Right hindlimb (tissue), 1 donor: ENCODE data around the gene MYO5B.

Experiments
- DNase-seq: peaks from one replicate; pipeline ENCODE4 v3.0.0-alpha.2; 2018

The MYO5B gene

GRCh38 chr18:49960376-49960775 lies 234.6 kb downstream of the MYO5B start:
- DNase-seq, result no peak

- DNase-seq, result no peak
Observed at GRCh38 chr18:49959176-49959575, 235.8 kb downstream of the MYO5B start.

GRCh38 chr18:49955263-49955662 lies 239.7 kb downstream of the MYO5B start:
- no peak for DNase-seq

- DNase-seq, result no peak
Observed at GRCh38 chr18:49953391-49953790, 241.6 kb downstream of the MYO5B start.

GRCh38 chr18:49949951-49950395 lies 245.0 kb downstream of the MYO5B start:
- no peak for DNase-seq

GRCh38 chr18:49948975-49949374 lies 246.0 kb downstream of the MYO5B start:
- DNase-seq, result no peak

GRCh38 chr18:49944663-49945062 lies 250.3 kb downstream of the MYO5B start:
- DNase-seq, result no peak

- no peak for DNase-seq
Observed at GRCh38 chr18:49936821-49937220, 258.1 kb downstream of the MYO5B start.

GRCh38 chr18:49935215-49935614 lies 259.7 kb downstream of the MYO5B start:
- no peak for DNase-seq

- no peak for DNase-seq
Observed at GRCh38 chr18:49934457-49934856, 260.5 kb downstream of the MYO5B start.

- DNase-seq, result no peak
Observed at GRCh38 chr18:49933530-49934128, 261.3 kb downstream of the MYO5B start.

GRCh38 chr18:49931760-49932159 lies 263.2 kb downstream of the MYO5B start:
- DNase-seq, result no peak

GRCh38 chr18:49931179-49931578 lies 263.8 kb downstream of the MYO5B start:
- no peak for DNase-seq

GRCh38 chr18:49926106-49926745 lies 268.7 kb downstream of the MYO5B start:
- DNase-seq, result no peak

GRCh38 chr18:49924293-49924983 lies 270.5 kb downstream of the MYO5B start:
- DNase-seq, result no peak

- no peak for DNase-seq
Observed at GRCh38 chr18:49922228-49922627, 272.7 kb downstream of the MYO5B start.

GRCh38 chr18:49921318-49921985 lies 273.5 kb downstream of the MYO5B start:
- no peak for DNase-seq

GRCh38 chr18:49920731-49921130 lies 274.2 kb downstream of the MYO5B start:
- DNase-seq, result no peak

- DNase-seq, result no peak
Observed at GRCh38 chr18:49917742-49918141, 277.2 kb downstream of the MYO5B start.

GRCh38 chr18:49915352-49915751 lies 279.6 kb downstream of the MYO5B start:
- DNase-seq, result no peak

- DNase-seq, result no peak
Observed at GRCh38 chr18:49913221-49913620, 281.7 kb downstream of the MYO5B start.

GRCh38 chr18:49911427-49911826 lies 283.5 kb downstream of the MYO5B start:
- DNase-seq, result no peak

GRCh38 chr18:49910986-49911385 lies 284.0 kb downstream of the MYO5B start:
- DNase-seq, result no peak

GRCh38 chr18:49910019-49910418 lies 284.9 kb downstream of the MYO5B start:
- DNase-seq, result no peak
